ENCODE measurements around the gene KRT38.

KRT38 gene

GRCh38 chr17:41474863-41475262 is 34.1 kb upstream of the KRT38 start:
- no peak overlapping the region for H3K9ac ChIP-seq (ENCODE audit: low read depth, low read length)
- H3K9me3 ChIP-seq (ENCODE audit: control insufficient read depth, insufficient read depth, low read length), result no peaks in the 10 kb centered on the region
- no peaks in the 10 kb centered on the region for H3K36me3 ChIP-seq (ENCODE audit: insufficient read depth, low read length)
- H3K4me1 ChIP-seq (ENCODE audit: insufficient read depth, low read length), result no peaks in the 10 kb centered on the region

GRCh38 chr17:41468346-41468745 is 27.6 kb upstream of the KRT38 start:
- Histone ChIP-seq H3K9me3 (ENCODE audit: control insufficient read depth, insufficient read depth, low read length) (no peaks in the 10 kb centered on the region), H3K9ac (ENCODE audit: low read depth, low read length) (no peak overlapping the region), H3K4me1 (ENCODE audit: insufficient read depth, low read length) (no peaks in the 10 kb centered on the region), H3K36me3 (ENCODE audit: insufficient read depth, low read length) (no peaks in the 10 kb centered on the region)

- no peaks in the 10 kb centered on the region for H3K36me3 ChIP-seq (ENCODE audit: insufficient read depth, low read length)
- no peaks in the 10 kb centered on the region for H3K9me3 ChIP-seq (ENCODE audit: control insufficient read depth, insufficient read depth, low read length)
- no peak overlapping the region for H3K9ac ChIP-seq (ENCODE audit: low read depth, low read length)
- H3K4me1 ChIP-seq (ENCODE audit: insufficient read depth, low read length), result no peaks in the 10 kb centered on the region
Measured at GRCh38 chr17:41467561-41467960, 26.8 kb upstream of the KRT38 start.

GRCh38 chr17:41466988-41467387 is 26.2 kb upstream of the KRT38 start, which contains the start of gene KRT32:
TSS of gene KRT32 (minus strand) at chr17:41467386. CDS start at chr17:41467325, 61 bp downstream.
- H3K36me3 ChIP-seq (ENCODE audit: insufficient read depth, low read length), result no peaks in the 10 kb centered on the region
- H3K9ac ChIP-seq (ENCODE audit: low read depth, low read length), result no peak within 1 kb of the TSS
- H3K4me1 ChIP-seq (ENCODE audit: insufficient read depth, low read length), result no peaks in the 10 kb centered on the region
- no peaks in the 10 kb centered on the region for H3K9me3 ChIP-seq (ENCODE audit: control insufficient read depth, insufficient read depth, low read length)

- Histone ChIP-seq H3K4me1 (ENCODE audit: insufficient read depth, low read length) (no peaks in the 10 kb centered on the region), H3K9ac (ENCODE audit: low read depth, low read length) (no peak overlapping the region), H3K36me3 (ENCODE audit: insufficient read depth, low read length) (no peaks in the 10 kb centered on the region), H3K9me3 (ENCODE audit: control insufficient read depth, insufficient read depth, low read length) (no peaks in the 10 kb centered on the region)
Measured at GRCh38 chr17:41464682-41465081, 23.9 kb upstream of the KRT38 start.

GRCh38 chr17:41464173-41464572 is 23.4 kb upstream of the KRT38 start:
- H3K9me3 ChIP-seq (ENCODE audit: control insufficient read depth, insufficient read depth, low read length), result no peaks in the 10 kb centered on the region
- no peaks in the 10 kb centered on the region for H3K4me1 ChIP-seq (ENCODE audit: insufficient read depth, low read length)
- H3K9ac ChIP-seq (ENCODE audit: low read depth, low read length), result no peak overlapping the region
- no peaks in the 10 kb centered on the region for H3K36me3 ChIP-seq (ENCODE audit: insufficient read depth, low read length)

GRCh38 chr17:41463746-41464145 is 23.0 kb upstream of the KRT38 start:
- H3K9me3 ChIP-seq (ENCODE audit: control insufficient read depth, insufficient read depth, low read length), result no peaks in the 10 kb centered on the region
- no peaks in the 10 kb centered on the region for H3K36me3 ChIP-seq (ENCODE audit: insufficient read depth, low read length)
- H3K4me1 ChIP-seq (ENCODE audit: insufficient read depth, low read length), result no peaks in the 10 kb centered on the region
- no peak overlapping the region for H3K9ac ChIP-seq (ENCODE audit: low read depth, low read length)

- no peaks in the 10 kb centered on the region for H3K36me3 ChIP-seq (ENCODE audit: insufficient read depth, low read length)
- H3K4me1 ChIP-seq (ENCODE audit: insufficient read depth, low read length), result no peaks in the 10 kb centered on the region
- H3K9me3 ChIP-seq (ENCODE audit: control insufficient read depth, insufficient read depth, low read length), result no peaks in the 10 kb centered on the region
- H3K9ac ChIP-seq (ENCODE audit: low read depth, low read length), result no peak overlapping the region
Measured at GRCh38 chr17:41462705-41463104, 21.9 kb upstream of the KRT38 start.

- H3K9me3 ChIP-seq (ENCODE audit: control insufficient read depth, insufficient read depth, low read length), result no peaks in the 10 kb centered on the region
- no peak overlapping the region for H3K9ac ChIP-seq (ENCODE audit: low read depth, low read length)
Measured at GRCh38 chr17:41457676-41458075, 16.9 kb upstream of the KRT38 start.

GRCh38 chr17:41456204-41456603 is 15.4 kb upstream of the KRT38 start:
- Histone ChIP-seq H3K36me3 (ENCODE audit: insufficient read depth, low read length) (no peaks in the 10 kb centered on the region), H3K9me3 (ENCODE audit: control insufficient read depth, insufficient read depth, low read length) (peaks cover 2% of the 10 kb centered on the region), H3K9ac (ENCODE audit: low read depth, low read length) (no peak overlapping the region), H3K4me1 (ENCODE audit: insufficient read depth, low read length) (no peaks in the 10 kb centered on the region)

More at GRCh38 chr17:41457676-41458075, 16.9 kb upstream of the KRT38 start:
- no peaks in the 10 kb centered on the region for H3K36me3 ChIP-seq (ENCODE audit: insufficient read depth, low read length)
- no peaks in the 10 kb centered on the region for H3K4me1 ChIP-seq (ENCODE audit: insufficient read depth, low read length)

GRCh38 chr17:41455236-41455635 is 14.5 kb upstream of the KRT38 start:
- no peaks in the 10 kb centered on the region for H3K4me1 ChIP-seq (ENCODE audit: insufficient read depth, low read length)
- H3K9me3 ChIP-seq (ENCODE audit: control insufficient read depth, insufficient read depth, low read length), result peaks cover 2% of the 10 kb centered on the region

GRCh38 chr17:41453066-41453465 is 12.3 kb upstream of the KRT38 start:
- H3K36me3 ChIP-seq (ENCODE audit: insufficient read depth, low read length), result no peaks in the 10 kb centered on the region
- H3K9me3 ChIP-seq (ENCODE audit: control insufficient read depth, insufficient read depth, low read length), result peaks cover 2% of the 10 kb centered on the region
- no peaks in the 10 kb centered on the region for H3K4me1 ChIP-seq (ENCODE audit: insufficient read depth, low read length)

More at GRCh38 chr17:41455236-41455635, 14.5 kb upstream of the KRT38 start:
- Histone ChIP-seq H3K36me3 (ENCODE audit: insufficient read depth, low read length) (no peaks in the 10 kb centered on the region), H3K9ac (ENCODE audit: low read depth, low read length) (no peak overlapping the region)

GRCh38 chr17:41452281-41452680 is 11.5 kb upstream of the KRT38 start:
- no peaks in the 10 kb centered on the region for H3K36me3 ChIP-seq (ENCODE audit: insufficient read depth, low read length)
- H3K9ac ChIP-seq (ENCODE audit: low read depth, low read length), result no peak overlapping the region
- H3K4me1 ChIP-seq (ENCODE audit: insufficient read depth, low read length), result no peaks in the 10 kb centered on the region
- peaks cover 2% of the 10 kb centered on the region for H3K9me3 ChIP-seq (ENCODE audit: control insufficient read depth, insufficient read depth, low read length)

More at GRCh38 chr17:41453066-41453465, 12.3 kb upstream of the KRT38 start:
- H3K9ac ChIP-seq (ENCODE audit: low read depth, low read length), result no peak overlapping the region

GRCh38 chr17:41451154-41451728 is 10.5 kb upstream of the KRT38 start:
- Histone ChIP-seq H3K9me3 (ENCODE audit: control insufficient read depth, insufficient read depth, low read length) (peaks cover 2% of the 10 kb centered on the region), H3K36me3 (ENCODE audit: insufficient read depth, low read length) (no peaks in the 10 kb centered on the region), H3K9ac (ENCODE audit: low read depth, low read length) (no peak overlapping the region), H3K4me1 (ENCODE audit: insufficient read depth, low read length) (no peaks in the 10 kb centered on the region)

GRCh38 chr17:41449008-41449407 is 8.2 kb upstream of the KRT38 start:
- peaks cover 2% of the 10 kb centered on the region for H3K9me3 ChIP-seq (ENCODE audit: control insufficient read depth, insufficient read depth, low read length)
- H3K9ac ChIP-seq (ENCODE audit: low read depth, low read length), result no peak overlapping the region
- H3K36me3 ChIP-seq (ENCODE audit: insufficient read depth, low read length), result no peaks in the 10 kb centered on the region
- H3K4me1 ChIP-seq (ENCODE audit: insufficient read depth, low read length), result no peaks in the 10 kb centered on the region
